GM12873 (cell line): ENCODE data around the gene TPGS1.

Experiments used
- TF ChIP-seq, protein P1 (sequence below): IDR thresholded peaks from 2 replicates; pipeline ENCODE4 v1.5.1; 2012; ENCODE audit warnings: low read depth, mild to moderate bottlenecking, moderate library complexity, low read length, control low read depth; ENCODE audit not compliant: insufficient read depth; ENCODE audit errors: missing control alignments

Gene TPGS1

DNA sequence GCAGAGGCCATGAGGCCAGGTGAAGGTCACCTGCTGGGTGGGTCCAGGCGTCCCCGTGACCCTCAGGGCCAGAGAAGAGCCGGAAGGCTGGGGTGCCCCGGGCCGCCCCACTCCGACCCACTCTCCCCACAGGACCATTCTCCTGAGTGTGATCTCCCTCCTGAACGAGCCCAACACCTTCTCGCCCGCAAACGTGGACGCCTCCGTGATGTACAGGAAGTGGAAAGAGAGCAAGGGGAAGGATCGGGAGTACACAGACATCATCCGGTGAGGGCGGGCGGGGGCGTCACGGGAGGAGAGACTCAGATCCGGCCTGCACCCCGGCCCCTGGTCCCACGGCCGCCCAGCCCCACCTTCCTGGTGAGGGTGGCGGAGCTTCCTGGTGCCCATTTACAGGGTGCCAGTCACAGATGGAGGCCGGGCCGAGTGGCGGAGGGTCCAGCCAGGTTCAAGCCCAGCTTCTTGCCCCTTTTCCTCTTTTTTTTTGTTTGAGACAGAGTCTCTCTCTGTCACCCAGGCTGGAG lies 29.6 kb downstream of the TPGS1 start:
- TF ChIP-seq, protein P1, sequence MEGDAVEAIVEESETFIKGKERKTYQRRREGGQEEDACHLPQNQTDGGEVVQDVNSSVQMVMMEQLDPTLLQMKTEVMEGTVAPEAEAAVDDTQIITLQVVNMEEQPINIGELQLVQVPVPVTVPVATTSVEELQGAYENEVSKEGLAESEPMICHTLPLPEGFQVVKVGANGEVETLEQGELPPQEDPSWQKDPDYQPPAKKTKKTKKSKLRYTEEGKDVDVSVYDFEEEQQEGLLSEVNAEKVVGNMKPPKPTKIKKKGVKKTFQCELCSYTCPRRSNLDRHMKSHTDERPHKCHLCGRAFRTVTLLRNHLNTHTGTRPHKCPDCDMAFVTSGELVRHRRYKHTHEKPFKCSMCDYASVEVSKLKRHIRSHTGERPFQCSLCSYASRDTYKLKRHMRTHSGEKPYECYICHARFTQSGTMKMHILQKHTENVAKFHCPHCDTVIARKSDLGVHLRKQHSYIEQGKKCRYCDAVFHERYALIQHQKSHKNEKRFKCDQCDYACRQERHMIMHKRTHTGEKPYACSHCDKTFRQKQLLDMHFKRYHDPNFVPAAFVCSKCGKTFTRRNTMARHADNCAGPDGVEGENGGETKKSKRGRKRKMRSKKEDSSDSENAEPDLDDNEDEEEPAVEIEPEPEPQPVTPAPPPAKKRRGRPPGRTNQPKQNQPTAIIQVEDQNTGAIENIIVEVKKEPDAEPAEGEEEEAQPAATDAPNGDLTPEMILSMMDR = no peak

DNA sequence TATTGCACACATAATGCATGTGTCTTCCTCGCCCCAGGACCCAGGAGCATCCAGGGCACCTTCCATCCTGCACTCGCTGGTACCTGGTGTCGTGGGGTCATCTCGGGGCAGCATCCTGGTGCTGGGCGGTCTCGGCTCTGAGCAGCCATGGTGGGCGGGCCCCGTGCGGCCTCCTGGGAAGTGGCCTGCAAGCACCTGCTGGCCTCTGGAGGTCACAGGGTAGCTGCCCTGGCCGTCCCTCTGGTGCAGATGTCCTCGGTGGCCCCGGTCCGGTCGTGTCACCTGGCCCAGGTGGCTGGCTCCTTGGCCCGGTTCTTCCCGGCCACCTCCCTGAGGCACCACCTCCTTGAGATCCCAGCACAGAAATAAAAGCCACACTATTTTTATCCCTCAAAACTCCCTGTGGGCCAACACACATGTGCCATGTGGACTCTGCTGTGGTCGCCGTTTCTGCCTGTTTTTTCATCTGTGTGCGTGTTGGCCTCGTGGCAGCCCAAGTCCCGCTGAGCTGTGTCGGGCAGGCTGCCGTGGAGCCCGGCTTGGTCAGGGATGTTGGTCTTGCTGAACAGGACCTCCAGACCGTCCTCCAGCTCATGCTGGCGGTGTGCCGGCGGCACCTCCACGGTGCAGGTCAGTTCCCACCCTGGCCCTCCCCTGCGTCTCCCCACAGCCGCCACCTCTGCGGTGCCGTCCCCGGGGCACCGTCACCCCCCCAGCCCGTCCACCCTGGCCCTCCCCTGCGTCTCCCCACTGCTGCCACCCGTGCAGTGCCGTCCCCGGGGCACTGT lies 31.5 kb downstream of the TPGS1 start:
- TF ChIP-seq, protein P1 = no peak

- TF ChIP-seq, protein P1 = no peak
Measured at GRCh38 chr19:539429-540030, 32.2 kb downstream of the TPGS1 start.

DNA sequence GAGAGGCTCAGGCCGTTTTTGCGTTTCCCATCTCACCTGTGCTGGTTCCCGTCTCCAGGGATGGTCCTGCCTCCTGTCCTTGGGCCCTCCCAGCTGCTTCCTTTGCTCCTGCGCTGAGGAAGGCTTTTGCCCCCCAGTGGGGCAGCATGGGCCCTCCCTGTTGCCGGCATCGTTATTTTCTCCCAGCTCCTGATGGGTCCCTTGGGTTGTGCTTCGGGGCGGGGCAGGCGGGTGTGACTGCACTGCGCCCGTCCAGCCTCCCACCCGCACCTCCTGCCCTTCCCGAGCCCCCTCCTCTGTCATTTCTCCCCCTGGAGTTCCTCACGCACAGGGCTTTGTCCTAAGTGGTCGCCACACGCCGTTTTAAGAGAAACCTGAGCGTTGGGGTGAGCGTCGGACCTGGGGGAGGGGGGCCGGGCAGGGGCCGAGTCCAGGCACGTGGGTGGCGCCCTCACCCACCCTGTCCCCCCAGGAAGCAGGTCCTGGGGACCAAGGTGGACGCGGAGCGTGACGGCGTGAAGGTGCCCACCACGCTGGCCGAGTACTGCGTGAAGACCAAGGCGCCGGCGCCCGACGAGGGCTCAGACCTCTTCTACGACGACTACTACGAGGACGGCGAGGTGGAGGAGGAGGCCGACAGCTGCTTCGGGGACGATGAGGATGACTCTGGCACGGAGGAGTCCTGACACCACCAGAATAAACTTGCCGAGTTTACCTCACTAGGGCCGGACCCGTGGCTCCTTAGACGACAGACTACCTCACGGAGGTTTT lies 33.8 kb downstream of the TPGS1 start:
- TF ChIP-seq, protein P1 = no peak

DNA sequence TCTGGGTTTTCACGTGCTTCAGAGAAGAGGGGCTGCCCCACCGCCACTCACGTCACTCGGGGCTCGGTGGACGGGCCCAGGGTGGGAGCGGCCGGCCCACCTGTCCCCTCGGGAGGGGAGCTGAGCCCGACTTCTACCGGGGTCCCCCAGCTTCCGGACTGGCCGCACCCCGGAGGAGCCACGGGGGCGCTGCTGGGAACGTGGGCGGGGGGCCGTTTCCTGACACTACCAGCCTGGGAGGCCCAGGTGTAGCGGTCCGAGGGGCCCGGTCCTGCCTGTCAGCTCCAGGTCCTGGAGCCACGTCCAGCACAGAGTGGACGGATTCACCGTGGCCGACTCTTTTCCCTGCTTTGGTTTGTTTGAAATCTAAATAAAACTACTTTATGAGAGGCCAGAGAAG lies 34.4 kb downstream of the TPGS1 start:
- TF ChIP-seq, protein P1 = no peak

DNA sequence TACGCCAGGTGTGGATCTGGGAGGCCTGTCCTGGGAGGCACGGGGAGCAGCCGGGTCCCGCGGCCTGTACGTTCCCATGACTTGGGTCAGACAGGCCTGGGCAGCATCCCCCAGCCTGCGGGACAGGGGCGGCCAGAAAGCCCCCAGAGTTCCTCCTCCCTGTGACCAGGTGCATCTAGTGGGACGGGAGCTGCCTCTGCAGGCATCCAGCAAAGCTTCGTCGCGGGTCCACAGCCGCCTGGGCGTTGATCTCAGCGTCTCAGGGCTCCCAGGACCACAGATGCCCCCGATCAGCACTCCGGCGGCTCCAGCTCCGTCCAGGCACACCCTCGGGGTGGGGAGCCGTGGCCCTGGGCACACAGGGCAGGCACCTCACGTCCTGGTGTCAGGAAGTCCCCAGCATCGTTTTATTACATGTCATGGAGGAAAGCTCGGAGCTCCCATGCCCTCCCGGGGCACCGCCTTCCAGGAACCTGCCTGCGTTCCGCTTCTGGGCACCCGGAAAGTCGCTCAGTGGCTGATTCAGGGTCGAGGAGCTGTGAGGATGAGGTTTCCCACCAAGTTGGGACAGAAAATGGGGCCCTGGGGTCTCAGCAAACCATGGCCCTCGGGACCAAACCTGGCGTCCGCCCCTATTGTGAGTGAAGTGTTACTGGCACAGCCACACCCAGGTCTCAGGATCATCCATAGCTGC lies 35.0 kb downstream of the TPGS1 start:
- TF ChIP-seq, protein P1 = no peak
